ENCODE measurements around the gene CACNG7.

Gene CACNG7

DNA sequence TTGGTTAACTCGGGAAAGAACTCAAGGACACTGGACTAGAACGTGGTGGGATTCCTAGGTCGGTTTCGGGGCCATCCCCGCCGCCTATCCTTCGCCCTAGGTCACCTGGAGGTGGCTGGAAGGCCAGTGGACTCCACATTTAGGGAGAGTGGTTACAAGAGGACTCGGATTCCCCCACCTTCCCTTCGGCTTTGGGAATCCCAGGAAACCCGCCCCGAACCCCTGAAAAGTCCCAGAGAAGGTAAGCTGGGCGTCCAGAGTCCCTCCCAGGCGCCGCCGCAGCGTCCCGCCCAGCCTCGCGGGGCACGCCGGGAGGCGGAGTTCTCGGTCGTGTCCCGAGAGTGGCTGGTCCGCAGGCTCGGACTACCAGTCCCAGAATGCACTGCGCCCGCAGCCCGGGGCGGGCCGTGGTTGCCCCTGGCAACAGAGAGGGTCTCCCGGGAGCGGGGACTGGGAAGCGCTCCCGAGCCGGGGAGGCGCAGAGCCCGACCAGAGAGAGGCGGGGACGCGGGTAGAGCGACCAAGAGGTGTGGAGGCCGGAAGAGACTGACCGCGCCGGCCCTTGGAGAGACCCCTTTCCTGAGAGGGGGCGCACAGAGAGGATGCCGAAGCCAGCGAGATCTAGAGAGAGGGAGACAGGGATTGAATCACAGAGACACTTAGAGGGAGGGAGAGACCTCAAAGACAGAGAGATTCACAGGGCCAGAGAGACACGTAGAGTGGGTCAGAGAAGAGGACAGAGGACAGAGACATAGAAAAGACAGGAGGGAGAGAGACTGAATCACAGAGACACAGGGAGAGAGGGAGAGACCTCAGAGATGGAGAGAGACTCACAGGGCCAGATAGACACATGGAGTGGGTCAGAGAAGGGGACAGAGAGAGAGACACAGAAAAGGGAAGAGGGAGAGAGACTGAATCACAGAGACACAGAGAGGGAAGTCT, 29.7 kb upstream of the CACNG7 start:
- peak; percentile 91 for DNase-seq

DNA sequence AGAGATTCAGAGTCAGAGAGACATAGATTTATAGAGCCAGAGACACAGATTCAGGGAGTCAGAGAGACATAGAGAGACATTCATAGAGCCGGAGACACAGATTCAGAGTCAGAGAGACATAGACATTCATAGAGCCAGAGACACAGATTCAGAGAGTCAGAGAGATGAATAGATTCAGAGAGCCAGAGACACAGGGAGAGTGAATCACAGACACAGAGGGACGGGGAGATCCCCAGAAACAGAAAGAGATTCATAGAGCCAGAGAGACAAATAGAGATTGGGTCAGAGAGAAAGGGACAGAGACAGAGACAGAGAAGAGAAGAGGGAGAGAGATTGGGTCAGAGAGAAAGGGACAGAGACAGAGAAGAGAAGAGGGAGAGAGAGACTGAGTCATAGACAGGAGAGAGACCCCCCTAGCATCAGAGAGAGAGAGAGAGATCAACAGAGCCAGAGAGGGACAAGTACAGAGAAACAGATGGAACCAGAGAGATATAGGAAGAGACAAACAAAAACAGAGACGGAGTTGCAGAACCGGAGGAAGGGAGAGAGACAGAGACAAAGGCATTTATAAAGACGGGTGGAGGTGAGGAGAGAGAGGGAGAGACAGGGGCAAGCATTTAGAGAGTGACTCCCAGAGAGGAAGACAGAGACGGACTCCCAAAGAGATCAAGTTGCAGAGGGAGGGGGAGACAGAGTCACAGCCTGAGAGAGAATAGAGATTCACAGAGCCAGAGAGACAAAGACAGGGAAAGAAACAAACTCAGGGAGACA, 28.2 kb upstream of the CACNG7 start:
- DNase-seq = no peak

DNA sequence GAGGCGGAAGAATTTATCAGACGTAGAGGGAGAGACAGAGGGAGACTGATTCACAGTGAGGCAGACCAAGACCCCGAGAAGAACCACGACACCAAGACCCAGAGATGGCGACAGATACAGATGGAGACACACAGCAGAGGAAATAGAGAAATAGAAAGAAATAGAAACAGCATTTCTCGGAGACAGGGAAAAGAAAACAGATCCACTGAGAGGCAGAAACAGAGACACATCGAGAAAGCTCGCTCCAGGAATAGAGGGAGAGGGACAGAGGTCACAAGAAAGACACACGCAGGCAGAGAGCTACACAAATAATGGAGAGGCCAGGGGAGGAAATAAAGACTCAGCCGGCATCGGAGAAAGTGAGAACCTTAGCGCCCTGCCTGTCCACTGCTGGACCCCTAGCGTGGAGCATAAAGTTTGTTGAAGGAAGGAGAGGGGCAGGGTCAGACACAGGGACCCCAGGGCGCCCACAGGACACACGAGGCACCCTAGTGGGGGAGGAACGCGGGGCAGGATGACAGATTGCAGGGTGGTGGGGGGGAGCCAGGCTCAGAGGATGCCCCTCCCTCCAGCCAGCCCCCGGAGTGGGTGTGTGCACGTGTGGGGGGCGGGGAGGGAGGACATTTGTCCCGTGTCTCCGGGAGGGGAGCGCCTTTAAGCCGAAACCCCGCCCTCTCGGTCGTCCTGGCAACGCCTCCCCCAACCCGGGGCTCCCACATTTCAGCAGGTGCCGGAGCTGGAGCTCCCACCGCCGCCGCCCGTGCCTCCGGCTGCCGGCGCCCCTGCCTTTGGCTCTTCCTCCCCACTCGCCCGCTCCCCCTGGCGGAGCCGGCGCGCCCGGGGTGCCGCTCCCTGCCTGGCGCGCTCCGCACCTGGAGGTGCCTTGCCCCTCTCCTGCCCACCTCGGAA, 27.3 kb upstream of the CACNG7 start, which contains the start of gene PRKCG:
PRKCG (plus strand) TSS at position 716 of the 909 bp plus-strand sequence. CDS start 298 bp downstream, outside the sequence.
- DNase-seq = peak; percentile 85

DNA sequence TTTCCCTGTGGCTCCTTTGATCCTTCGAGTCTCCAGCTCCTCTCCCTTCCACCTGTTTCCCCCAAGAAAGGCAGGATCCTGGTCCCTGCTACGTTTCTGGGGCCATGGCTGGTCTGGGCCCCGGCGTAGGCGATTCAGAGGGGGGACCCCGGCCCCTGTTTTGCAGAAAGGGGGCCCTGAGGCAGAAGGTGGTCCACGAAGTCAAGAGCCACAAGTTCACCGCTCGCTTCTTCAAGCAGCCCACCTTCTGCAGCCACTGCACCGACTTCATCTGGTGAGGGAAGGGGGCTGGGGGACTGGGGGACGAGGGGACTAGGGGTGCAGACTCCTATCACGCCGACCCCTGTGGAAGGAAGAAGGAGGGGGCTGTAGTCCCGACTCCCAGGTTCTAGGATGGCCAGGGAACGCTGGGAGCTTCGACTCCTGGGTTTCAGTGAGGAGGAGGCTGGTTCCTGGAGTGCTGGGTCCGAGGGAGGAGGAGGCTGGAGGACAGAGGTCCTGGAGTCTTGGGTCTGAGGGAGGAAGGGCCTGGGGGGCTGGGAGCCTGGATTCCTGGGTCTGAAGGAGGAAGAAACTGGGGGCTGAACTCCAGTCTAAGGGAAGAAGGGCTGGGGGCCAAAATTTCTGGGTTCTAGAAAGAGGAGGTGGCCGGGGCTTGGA, 26.6 kb upstream of the CACNG7 start:
- DNase-seq = no peak

DNA sequence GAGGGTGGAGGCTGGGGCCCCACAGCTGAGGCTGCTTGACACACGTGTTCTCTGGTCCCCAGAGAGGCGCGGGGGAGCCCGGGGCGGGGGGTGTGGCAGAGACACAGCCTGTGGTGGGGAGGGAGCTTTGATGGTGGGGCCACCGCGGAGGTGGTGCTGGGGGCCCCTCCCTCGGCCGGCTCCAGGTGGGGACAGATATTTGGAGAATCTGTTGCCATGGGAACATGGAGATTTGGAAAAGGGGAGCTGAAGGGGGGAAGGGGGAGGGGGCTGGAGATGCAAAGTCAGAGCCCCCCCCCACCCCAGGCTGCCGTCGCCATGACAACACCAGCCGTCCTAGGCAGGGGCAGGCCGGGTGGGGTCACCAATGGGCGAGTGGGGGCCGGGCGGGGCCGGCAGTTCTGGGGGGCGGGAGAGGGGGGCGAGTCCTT, 25.8 kb upstream of the CACNG7 start:
- DNase-seq = no peak

DNA sequence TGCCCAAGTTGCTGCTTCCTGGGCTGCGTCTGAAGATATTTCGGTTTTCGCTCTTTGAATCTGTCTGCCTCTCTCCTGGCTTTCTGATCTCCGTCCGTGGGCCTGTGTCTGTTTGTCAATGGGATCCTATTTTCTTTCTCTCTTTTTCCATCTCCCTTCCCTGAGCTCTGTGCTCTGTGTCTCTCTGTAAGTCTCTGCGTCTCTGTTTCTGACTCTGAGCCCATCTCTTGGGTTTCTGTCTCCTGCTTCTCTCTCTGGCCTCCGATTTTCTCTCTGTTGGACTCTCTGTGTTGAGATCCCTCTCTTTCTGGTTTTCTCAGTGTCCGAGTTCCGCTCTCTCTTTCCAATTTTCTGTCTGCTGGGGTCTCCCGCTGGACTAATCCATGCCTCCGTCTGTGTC, 25.3 kb upstream of the CACNG7 start:
- DNase-seq = no peak

DNA sequence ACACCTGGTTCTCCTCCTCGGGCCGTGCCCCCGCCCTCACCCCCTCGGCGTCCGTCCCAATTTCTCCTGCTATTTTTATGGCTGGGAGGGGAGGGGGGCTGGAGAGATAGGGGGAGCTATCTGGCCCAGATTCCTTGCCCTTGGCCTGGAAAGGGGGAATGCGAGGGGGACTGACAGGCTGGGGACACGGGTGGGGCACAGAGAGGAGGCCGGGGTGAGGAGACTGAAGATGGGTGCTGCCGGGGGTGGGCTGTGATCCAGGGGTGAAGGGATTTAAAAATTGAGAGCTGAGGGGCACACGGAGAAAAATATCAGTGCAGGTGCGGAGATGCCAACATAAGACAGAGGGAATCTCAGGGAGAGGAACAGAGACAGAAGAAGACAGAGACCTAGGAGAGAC, 24.8 kb upstream of the CACNG7 start:
- no peak for DNase-seq

DNA sequence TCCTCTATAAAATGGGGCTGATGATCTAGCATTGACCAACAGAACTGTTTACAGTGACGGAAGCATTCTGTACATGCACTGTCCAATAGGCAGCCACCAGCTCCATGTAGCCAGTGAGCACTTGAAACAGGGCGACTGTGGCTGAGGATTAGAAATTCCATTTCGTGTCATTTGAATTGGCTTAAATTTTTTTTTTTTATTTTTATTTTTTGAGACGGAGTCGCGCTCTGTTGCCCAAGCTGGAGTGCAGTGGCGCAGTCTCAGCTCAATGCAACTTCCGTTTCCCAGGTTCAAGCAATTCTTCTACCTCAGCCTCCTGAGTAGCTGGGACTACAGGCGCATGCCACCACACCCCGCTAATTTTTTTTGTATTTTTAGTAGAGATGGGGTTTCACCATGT, 24.0 kb upstream of the CACNG7 start:
- no peak for DNase-seq

DNA sequence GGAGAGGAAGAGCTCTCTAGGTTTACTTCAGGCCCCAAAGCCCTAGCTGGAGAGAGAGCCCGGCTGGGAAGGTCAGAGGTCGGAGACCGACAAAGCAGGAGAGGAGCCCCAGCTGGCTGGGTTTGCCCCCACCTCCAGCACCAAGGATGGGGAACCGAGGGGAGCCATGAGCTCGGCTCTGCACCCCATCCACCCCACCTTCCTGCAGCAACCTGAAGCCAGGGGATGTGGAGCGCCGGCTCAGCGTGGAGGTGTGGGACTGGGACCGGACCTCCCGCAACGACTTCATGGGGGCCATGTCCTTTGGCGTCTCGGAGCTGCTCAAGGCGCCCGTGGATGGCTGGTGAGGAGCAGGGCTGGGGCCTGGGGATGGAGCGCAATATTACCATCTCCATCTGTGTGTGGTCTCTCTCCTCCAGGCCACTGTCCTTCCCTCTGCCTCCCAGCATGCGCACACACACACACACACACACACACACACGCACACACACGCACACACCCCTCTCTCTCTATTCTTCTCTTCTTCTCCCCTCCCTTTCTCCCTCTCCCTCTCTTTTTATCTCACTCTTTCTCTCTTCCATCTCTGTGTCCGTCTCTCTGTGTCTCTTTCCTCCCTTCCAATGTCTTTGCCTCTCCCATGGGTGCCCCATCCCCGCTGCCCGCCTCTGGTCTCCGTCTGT, 16.6 kb upstream of the CACNG7 start:
- no peak for DNase-seq

DNA sequence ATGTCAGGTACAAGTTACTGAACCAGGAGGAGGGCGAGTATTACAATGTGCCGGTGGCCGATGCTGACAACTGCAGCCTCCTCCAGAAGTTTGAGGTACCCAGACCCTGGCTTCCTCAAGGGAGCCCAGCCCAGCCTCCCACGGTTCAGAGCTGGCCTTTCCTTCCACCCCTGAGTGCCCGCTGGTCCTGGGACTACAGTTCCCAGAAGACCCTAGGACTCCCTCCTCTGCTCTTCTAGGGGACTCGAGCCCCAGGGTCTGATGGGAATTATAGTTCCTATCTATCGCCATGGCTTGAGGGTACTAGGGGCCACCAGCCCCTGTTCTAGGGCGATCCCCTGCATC, 16.1 kb upstream of the CACNG7 start:
- DNase-seq = no peak

DNA sequence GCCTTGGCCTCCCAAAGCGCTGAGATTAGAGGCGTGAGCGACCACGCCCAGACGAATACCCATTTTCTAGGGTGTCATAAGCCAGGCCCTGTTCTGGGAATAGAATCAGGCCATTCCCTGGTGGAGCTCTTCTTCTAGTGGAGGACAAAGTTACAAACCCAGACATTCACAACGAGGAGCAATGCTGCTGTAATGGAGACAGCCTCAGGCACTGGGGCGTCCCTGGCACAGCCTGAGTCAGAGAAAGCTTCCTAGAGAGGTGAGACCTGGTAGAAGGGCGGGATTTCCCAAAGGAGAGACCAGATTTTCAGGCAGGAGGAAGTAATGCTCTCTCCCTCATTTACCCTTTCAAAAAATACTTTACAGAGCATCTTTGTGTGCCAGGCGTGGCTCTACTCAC, 14.4 kb upstream of the CACNG7 start:
- no peak for DNase-seq

DNA sequence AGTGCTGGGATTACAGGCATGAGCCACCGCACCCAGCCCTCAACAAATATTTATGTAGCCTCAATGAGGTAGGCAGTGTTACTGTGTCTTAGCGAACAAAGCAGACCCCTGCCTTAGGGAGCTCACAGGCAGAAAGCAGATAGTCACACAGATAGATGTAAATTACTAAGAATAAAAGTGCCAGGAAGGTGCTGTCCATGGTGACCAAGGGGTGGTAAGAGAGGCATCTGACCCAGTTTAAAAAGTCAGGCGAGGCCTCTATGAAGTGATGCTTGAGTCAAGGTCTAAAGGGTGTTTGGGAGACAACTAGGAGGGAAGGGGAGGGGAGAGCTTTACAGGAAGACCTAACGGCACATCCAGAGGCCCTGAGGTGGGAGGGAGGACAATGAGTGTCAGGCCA, 12.4 kb upstream of the CACNG7 start:
- no peak for DNase-seq

DNA sequence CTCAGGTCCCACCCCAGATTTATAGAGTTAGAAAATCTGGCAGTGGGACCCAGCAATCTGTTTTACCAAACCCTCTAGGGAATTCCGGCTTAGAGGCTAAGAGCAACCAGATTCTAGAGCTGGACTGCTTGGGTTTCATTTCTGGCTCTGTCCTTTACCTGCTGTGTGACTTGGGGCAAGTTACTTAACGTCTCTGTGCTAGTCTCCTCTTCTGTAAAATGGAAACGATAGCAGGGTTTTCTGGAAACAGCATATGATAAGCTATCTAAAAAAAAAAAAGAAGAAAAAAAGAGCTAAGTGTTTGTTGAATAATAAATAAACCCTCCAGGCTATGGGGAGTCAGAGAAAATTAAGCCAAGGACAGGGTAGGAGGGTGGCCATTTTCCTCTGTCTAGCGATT, 11.6 kb upstream of the CACNG7 start:
- no peak for DNase-seq

DNA sequence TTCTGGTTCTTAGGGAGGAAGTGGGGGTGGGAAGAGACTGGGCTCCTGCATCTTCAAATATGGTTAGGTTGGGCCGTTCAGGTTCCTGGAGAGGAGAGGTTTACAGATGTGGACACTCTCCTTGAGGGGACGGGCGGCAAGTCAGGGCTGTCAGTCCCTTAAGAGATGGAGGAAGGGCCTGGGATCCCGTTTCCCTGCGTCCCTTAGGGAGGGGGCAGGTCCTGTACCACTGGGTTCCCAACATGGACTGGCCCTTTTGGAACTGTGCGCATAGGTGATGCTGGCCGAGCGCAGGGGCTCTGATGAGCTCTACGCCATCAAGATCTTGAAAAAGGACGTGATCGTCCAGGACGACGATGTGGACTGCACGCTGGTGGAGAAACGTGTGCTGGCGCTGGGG, 10.9 kb upstream of the CACNG7 start:
- no peak for DNase-seq

DNA sequence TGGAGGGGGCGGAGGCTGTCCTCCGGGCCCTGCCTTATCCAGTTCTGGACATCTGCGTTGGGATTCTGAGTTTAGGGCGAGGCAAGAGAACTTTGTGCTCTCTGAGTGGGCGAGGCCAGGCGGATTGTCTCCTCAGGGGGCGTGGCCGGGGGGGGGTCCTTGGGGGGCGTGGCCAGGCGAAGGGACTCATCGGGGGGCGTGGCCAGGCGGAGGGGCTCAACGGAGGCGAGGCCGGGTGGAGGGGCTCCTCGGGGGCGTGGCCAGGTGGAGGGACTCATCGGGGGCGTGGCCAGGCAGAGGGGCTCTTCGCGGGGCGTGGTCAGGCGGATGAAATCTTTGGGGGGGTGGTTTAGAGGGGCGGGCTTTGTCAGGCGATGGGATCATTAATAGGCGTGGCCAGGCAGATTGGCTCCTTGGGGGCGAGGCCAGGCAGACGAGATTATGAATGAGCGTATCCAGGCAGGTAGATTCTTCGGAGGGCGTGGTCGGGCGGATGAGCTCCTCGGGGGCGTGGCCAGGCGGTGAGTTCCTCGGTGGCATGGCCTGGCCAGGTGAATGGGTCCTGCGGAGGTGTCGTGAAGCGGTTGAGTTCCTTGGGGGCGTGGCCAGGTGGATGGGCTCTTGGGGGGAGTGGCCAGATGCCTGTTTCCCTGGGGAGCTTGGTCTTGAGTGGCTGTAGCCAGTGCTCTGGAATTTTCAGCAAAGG, 10.3 kb upstream of the CACNG7 start:
- DNase-seq = no peak

DNA sequence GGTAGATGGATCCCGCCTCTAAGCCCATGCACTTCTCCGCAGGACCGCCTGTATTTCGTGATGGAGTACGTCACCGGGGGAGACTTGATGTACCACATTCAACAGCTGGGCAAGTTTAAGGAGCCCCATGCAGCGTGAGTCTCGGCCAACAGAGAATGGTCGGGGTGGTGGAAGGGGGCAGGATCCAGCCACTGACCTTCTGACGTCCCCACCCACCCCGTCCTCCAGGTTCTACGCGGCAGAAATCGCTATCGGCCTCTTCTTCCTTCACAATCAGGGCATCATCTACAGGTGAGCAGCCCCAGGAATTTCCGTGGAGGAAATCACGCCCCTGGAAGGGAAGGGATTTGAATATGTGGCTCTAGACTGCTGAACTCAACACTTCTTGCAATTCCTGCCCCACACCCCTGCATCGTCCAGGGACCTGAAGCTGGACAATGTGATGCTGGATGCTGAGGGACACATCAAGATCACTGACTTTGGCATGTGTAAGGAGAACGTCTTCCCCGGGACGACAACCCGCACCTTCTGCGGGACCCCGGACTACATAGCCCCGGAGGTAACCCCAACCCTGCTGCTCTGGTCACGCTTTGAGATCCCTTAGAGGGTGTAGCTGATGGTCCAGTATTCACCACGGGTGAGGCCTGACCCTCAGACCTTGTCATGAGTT, 8.8 kb upstream of the CACNG7 start:
- no peak for DNase-seq

DNA sequence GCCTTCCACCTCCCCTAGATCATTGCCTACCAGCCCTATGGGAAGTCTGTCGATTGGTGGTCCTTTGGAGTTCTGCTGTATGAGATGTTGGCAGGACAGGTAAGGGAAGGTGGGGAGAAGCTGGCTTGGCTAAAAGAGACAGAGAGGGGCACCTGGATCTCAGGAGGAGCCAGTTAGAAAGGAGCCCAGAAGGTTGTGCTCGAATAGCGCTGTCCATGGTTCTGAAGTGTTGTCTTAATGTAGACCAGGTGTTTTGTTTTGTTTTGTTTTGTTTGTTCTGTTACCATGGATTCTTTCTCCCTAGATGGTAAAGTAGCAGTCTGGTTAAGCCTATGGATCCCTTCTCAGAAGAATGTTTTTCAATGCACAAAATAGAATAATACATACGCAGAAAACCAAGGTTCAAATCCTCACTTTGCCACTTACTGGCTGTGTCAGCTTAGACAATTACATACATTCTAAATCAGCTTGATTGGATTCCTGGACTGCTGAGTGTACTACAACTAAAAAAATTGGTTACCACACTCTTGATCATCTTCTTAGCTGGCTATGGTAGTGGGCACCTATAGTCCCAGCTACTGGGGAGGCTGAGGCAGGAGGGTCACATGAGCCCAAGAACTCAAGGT, 5.9 kb upstream of the CACNG7 start:
- peak; percentile 68 for DNase-seq

DNA sequence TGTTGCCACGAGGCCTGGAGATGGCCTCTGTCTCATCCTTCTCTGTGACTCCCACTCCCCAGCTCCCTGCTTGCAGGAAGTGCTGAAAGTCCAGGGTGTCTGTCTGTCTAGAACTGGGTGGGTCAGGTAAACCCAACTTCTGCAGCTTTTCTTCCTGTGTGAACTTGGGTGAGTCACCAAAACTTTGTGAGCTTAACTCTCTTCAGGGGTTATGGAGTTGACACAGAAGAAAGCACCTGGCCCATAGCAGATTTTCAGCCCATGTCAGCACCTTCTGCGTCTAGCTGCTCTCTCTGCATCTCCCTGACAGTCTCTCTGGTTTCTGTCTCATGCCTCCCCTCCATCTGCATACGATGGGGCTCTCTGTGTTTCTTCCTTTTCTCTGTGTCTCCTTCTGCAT, 4.2 kb upstream of the CACNG7 start:
- DNase-seq = no peak

DNA sequence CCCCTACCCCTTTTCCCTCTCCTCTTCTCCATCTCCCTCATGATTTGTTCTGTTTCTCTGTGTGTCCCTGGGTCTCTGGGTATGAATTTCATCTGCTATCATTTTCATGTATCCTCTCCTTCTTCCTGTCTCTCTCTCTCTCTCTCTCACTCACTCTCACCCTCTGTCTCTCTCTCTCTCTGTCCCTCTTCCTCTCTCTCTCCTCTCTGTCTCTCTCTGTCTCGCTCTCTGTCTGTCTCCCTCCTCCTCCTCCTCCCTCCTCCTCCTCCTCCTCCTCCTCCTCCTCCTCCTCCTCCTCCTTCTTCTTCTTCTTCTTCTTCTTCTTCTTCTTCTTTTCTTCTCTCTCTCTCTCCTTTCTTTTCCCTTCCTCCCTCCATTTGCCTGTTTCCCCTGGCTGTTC, 3.3 kb upstream of the CACNG7 start:
- DNase-seq = no peak

All from activated effector memory CD4-positive, alpha-beta T cell treated with anti-CD3 and anti-CD28 coated beads, Interleukin-2, amount 50 U/mL, for 16 hours (primary cell).